CMK (cell line): ENCODE measurements around the gene ZNF521.

ENCODE experiments used
- DNase-seq: peaks from one replicate; pipeline ENCODE4 v3.0.0-alpha.2; 2010; ENCODE audit warnings: low read depth

The ZNF521 gene

GRCh38 chr18:25167612-25168410 lies 184.2 kb downstream of the ZNF521 start:
- DNase-seq: no peak

GRCh38 chr18:25166113-25166512 lies 185.9 kb downstream of the ZNF521 start:
- DNase-seq: no peak

- DNase-seq: no peak
Measured at GRCh38 chr18:25164848-25165811, 186.8 kb downstream of the ZNF521 start.

GRCh38 chr18:25164211-25164847 lies 187.6 kb downstream of the ZNF521 start:
- DNase-seq: no peak

- no peak for DNase-seq
Measured at GRCh38 chr18:25153426-25153825, 198.5 kb downstream of the ZNF521 start.

- no peak for DNase-seq
Measured at GRCh38 chr18:25147877-25148488, 204.0 kb downstream of the ZNF521 start.

GRCh38 chr18:25146512-25146910 lies 205.5 kb downstream of the ZNF521 start:
- no peak for DNase-seq

- no peak for DNase-seq
Measured at GRCh38 chr18:25145731-25146511, 206.0 kb downstream of the ZNF521 start.

- DNase-seq: no peak
Measured at GRCh38 chr18:25144820-25145219, 207.1 kb downstream of the ZNF521 start.

GRCh38 chr18:25141886-25142285 lies 210.1 kb downstream of the ZNF521 start:
- DNase-seq: no peak

- no peak for DNase-seq
Measured at GRCh38 chr18:25141399-25141798, 210.6 kb downstream of the ZNF521 start.

- no peak for DNase-seq
Measured at GRCh38 chr18:25140962-25141308, 211.0 kb downstream of the ZNF521 start.

- DNase-seq: no peak
Measured at GRCh38 chr18:25140124-25140961, 211.6 kb downstream of the ZNF521 start.

- DNase-seq: no peak
Measured at GRCh38 chr18:25137197-25137472, 214.8 kb downstream of the ZNF521 start.

- no peak for DNase-seq
Measured at GRCh38 chr18:25136416-25137196, 215.4 kb downstream of the ZNF521 start.

- no peak for DNase-seq
Measured at GRCh38 chr18:25134861-25135260, 217.1 kb downstream of the ZNF521 start.

- no peak for DNase-seq
Measured at GRCh38 chr18:25133879-25134278, 218.1 kb downstream of the ZNF521 start.

GRCh38 chr18:25132786-25133496 lies 219.0 kb downstream of the ZNF521 start:
- DNase-seq: no peak

- DNase-seq: no peak
Measured at GRCh38 chr18:25126751-25127150, 225.2 kb downstream of the ZNF521 start.
